ENCODE results near the gene TAF11L13. TPM values are rescaled to one million over a fixed set of nuclear protein-coding genes. Genes with fewer than 3 reads are reported as not detected.
"Not testable (repeated sequence)": the region's sequence is repeated elsewhere in the genome, so short reads cannot be mapped to it uniquely, and the experiment has no call there.

TAF11L13 gene
- total RNA-seq, 1 donor, result not detected

DNA sequence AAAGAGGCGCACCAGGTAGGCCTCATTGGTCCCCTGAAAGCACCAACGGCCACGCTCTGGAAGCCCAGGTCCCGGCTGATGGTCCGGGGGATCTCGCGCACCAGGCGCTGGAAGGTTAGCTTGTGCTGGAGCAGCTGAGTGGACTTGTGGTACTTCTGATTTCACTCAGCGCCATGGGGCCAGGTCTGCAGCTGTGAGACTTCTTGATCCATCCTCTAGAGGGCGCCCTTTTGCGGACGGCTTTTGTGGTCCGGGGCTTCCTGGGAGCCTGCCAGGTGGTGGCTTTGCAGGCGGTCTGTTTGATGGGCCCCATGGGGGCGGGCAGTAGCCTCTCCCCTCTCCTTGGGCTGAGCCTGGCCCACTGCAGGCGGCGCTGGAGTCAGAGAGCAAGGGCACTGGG, 11.3 kb upstream of the TAF11L13 start:
- no peak for DNase-seq (ENCODE audit: low read depth)
- no peak for TF ChIP-seq CTCF (IDR thresholded peaks at IDR 0.05; ENCODE audit: insufficient read depth, low read length)
- H3K4me3 ChIP-seq (ENCODE audit: low read depth, low read length), result no peak overlapping the region

DNA sequence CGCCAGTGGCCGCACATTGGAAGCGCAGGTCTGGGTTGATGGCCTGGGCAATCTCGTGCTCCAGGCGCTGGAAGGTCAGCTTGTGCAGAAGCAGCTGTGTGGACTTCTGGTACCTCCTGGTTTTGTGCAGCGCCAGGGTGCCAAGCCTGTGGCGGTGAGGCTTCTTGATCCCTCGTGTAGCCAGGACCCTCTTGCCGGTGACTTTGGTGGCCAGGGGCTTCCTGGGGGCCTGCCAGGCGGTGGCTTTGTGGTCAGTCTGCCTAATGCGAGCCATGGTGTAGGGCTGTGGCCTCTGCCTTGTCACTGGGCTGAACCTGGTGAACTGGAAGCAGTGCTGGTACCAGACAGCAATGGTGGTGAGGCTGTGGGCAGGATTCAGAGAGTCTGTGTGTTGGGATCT, 6.2 kb upstream of the TAF11L13 start:
- H3K4me3 ChIP-seq (ENCODE audit: low read depth, low read length), result no peak overlapping the region
- no peak for TF ChIP-seq CTCF (IDR thresholded peaks at IDR 0.05; ENCODE audit: insufficient read depth, low read length)

DNA sequence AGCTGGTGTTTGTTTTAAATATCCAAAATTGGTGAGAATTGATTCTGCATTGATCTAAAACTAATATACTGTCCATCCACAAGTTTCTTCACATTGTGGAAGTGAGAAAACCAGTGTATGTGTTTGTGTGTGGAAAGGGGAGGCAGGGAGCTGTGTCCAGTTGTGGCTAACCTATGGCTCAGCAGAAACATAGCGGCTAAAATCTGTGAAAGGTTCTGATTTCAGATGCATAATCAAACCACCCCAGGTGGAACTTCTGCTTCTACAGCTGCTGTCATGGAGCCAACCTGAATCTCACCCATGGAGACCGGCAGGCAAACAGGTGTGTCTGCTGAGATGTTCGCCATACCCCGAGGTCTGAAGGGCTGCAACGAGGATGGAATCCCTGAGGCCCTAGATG, 2.3 kb downstream of the TAF11L13 start, which contains the start of gene TAF11L14:
Gene TAF11L14 (plus strand): TSS at position 301 of the 400 bp plus-strand sequence.
- TF ChIP-seq CTCF (IDR thresholded peaks at IDR 0.05; ENCODE audit: insufficient read depth, low read length), result no peak
- no peak for DNase-seq (ENCODE audit: low read depth)

More for the DNA sequence above, 6.2 kb upstream of the TAF11L13 start:
- DNase-seq (ENCODE audit: low read depth), result no peak

DNA sequence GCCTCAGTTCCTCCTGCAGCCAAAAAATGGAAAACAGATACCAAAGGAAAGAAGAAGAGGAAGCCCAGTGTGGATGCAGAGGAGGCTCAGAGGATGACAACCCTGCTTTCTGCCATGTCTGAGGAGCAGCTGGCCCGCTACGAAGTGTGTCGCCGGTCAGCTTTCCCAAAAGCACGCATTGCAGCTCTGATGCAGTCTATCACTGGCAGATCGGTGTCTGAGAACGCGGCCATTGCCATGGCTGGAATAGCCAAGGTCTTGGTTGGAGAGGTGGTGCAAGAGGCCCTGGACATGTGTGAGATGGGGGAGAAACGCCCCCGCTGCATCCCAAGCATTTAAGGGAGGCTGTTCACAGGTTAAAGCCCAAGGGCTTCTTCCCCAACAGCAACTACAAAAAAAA, 17.3 kb downstream of the TAF11L13 start:
- DNase-seq (ENCODE audit: low read depth); H3K4me3 ChIP-seq (ENCODE audit: low read depth, low read length): not testable (repeated sequence)

More for the DNA sequence above, 2.3 kb downstream of the TAF11L13 start, which contains the start of gene TAF11L14:
- no peak within 1 kb of the TSS for H3K4me3 ChIP-seq (ENCODE audit: low read depth, low read length)

- DNase-seq (ENCODE audit: low read depth); H3K4me3 ChIP-seq (ENCODE audit: low read depth, low read length): not testable (repeated sequence)
Measured at GRCh38 chr5:17655201-17655759, 23.4 kb downstream of the TAF11L13 start.

- no peak for DNase-seq (ENCODE audit: low read depth)
- no peak overlapping the region for H3K4me3 ChIP-seq (ENCODE audit: low read depth, low read length)
- no peak for TF ChIP-seq CTCF (IDR thresholded peaks at IDR 0.05; ENCODE audit: insufficient read depth, low read length)
Measured at GRCh38 chr5:17655921-17656320, 24.0 kb downstream of the TAF11L13 start.

GRCh38 chr5:17663182-17663581, 31.3 kb downstream of the TAF11L13 start:
- DNase-seq (ENCODE audit: low read depth), result no peak
- TF ChIP-seq CTCF (IDR thresholded peaks at IDR 0.05; ENCODE audit: insufficient read depth, low read length), result no peak

DNA sequence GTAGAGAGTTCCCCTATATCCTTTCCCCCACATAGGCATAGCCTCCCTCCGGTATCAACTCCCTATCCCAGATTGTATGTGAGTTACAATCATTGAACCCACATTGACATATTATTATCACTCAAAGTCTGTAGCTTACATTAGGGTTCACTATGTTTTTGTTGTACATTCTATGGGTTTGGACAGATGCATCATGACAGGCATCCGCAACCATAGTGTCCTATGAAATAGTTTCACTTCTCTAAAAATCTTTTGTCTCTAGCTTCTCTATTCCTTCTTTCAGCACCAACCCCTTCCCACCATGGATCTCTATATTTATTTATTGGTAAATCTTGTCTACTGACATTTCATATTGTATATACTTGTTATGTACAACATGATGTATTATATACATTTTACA, 33.9 kb downstream of the TAF11L13 start:
- no peak for DNase-seq (ENCODE audit: low read depth)
- no peak for TF ChIP-seq CTCF (IDR thresholded peaks at IDR 0.05; ENCODE audit: insufficient read depth, low read length)
- H3K4me3 ChIP-seq (ENCODE audit: low read depth, low read length), result no peak overlapping the region

More at GRCh38 chr5:17663182-17663581, 31.3 kb downstream of the TAF11L13 start:
- H3K4me3 ChIP-seq (ENCODE audit: low read depth, low read length), result no peak overlapping the region

Data from fibroblast of the aortic adventitia (primary cell).